ENCODE data around the gene TKT.

- TF ChIP-seq CTCF (conservative IDR thresholded peaks at IDR 0.05; ENCODE audit: low read depth, low read length): no peak
- no peak for TF ChIP-seq EZH2 (IDR thresholded peaks at IDR 0.05; ENCODE audit: borderline replicate concordance, low read depth, low read length, poor library complexity, severe bottlenecking)
Observed at GRCh38 chr3:53243785-53244184, 12.0 kb downstream of the TKT start.

Measured in A673 (cell line).